Keratinocyte (primary cell): ENCODE measurements around the gene SYPL1. TPM values are rescaled to one million over a fixed set of nuclear protein-coding genes. Genes with fewer than 3 reads are reported as not detected.

ENCODE experiments used
- DNase-seq: peaks from one replicate; pipeline ENCODE4 v3.0.0-alpha.2; 2011; ENCODE audit warnings: low read depth, missing footprints, low spot score
- FAIRE-seq: peaks from 2 replicates; lab custom pipeline; 2011; peaks lifted over from hg19 to GRCh38; lab: Jason Lieb, UNC
- H2AFZ ChIP-seq: 2 replicates; pipeline ENCODE4 v1.6.0; 2012; ENCODE audit warnings: low read length, control low read depth, inconsistent platforms; ENCODE audit not compliant: control insufficient read depth
- H3K27ac ChIP-seq: 2 replicates; pipeline ENCODE4 v1.5.1; 2011; ENCODE audit warnings: low read length; ENCODE audit not compliant: control insufficient read depth, insufficient read depth
- H3K27me3 ChIP-seq: 3 replicates; pipeline ENCODE4 v1.6.0; 2011; ENCODE audit warnings: low read length; ENCODE audit not compliant: control insufficient read depth, insufficient read depth; ENCODE audit errors: extremely low read depth
- H3K36me3 ChIP-seq, 2 experiments: 2 replicates in 1 of 2; 3 replicates in 1 of 2; pipeline ENCODE4 v1.5.1; 2011; ENCODE audit warnings: low read length in 2 of 2, mild to moderate bottlenecking in 1 of 2; ENCODE audit not compliant: control insufficient read depth in 2 of 2, insufficient read depth in 2 of 2; ENCODE audit errors: extremely low read depth in 1 of 2
- H3K4me1 ChIP-seq: 3 replicates; pipeline ENCODE4 v1.5.1; 2011; ENCODE audit warnings: low read length; ENCODE audit not compliant: control insufficient read depth, insufficient read depth; ENCODE audit errors: extremely low read depth
- H3K4me2 ChIP-seq: 3 replicates; pipeline ENCODE4 v1.6.0; 2011; ENCODE audit warnings: low read depth, low read length; ENCODE audit not compliant: control insufficient read depth, insufficient read depth; ENCODE audit errors: extremely low read depth
- H3K4me3 ChIP-seq, 3 experiments: fragments of 200-600 bp in 1 of 3; sonication (generic) in 1 of 3; 2 replicates in 2 of 3; 3 replicates in 1 of 3; pipeline ENCODE4 v1.5.1; 2011 to 2016; ENCODE audit warnings: low read length in 3 of 3, mild to moderate bottlenecking in 3 of 3, control low read depth in 2 of 3, inconsistent platforms in 1 of 3, low read depth in 1 of 3, mixed read lengths in 1 of 3, mixed run types in 1 of 3, moderate library complexity in 1 of 3; ENCODE audit not compliant: control insufficient read depth in 2 of 3, insufficient read depth in 2 of 3; ENCODE audit errors: extremely low read depth in 1 of 3
- H3K79me2 ChIP-seq: 2 replicates; pipeline ENCODE4 v1.6.0; 2012; ENCODE audit warnings: low read length; ENCODE audit not compliant: control insufficient read depth, insufficient read depth
- H3K9ac ChIP-seq: 3 replicates; pipeline ENCODE4 v1.6.0; 2011; ENCODE audit warnings: low read length; ENCODE audit not compliant: control insufficient read depth, insufficient read depth; ENCODE audit errors: extremely low read depth
- H3K9me1 ChIP-seq: 3 replicates; pipeline ENCODE4 v1.6.0; 2011; ENCODE audit warnings: low read length; ENCODE audit not compliant: control insufficient read depth, insufficient read depth; ENCODE audit errors: extremely low read depth
- H3K9me3 ChIP-seq: 2 replicates; pipeline ENCODE4 v1.5.1; 2012; ENCODE audit warnings: low read depth, low read length; ENCODE audit not compliant: control insufficient read depth
- H4K20me1 ChIP-seq: 3 replicates; pipeline ENCODE4 v1.6.0; 2011; ENCODE audit warnings: low read length; ENCODE audit not compliant: control insufficient read depth, insufficient read depth; ENCODE audit errors: extremely low read depth
- EZH2 ChIP-seq: IDR thresholded peaks from one replicate; pipeline ENCODE4 v1.6.1; 2012; ENCODE audit warnings: inconsistent platforms, mild to moderate bottlenecking, low read length, moderate library complexity
- dilution Hi-C: fragments of 300-500 bp; cut with MboI; formaldehyde crosslinking; loops from one replicate; pipeline ENCODE4 v1.7.0; 2020; ENCODE audit warnings: low sequenced_read_pairs; ENCODE audit not compliant: extremely low pct_ligation_motif_present
- polyA plus RNA-seq, 5 experiments: library from polyadenylated mRNA; depleted of rRNA in 3 of 5; stranded (reverse) in 3 of 5; stranded (forward) in 1 of 5; unstranded in 1 of 5; fragments of >200 nt; gene quantifications; 1 replicate in 1 of 5; 2 replicates in 3 of 5; 3 replicates in 1 of 5; pipeline versions ENCODE4 v1.2.1 to v1.2.3, GENCODE V29; 2011 to 2012; ENCODE audit warnings: missing spikeins in 2 of 5, low read depth in 1 of 5, low replicate concordance in 1 of 5
- TF ChIP-seq, protein P1 (sequence below), 3 experiments: IDR thresholded peaks in 1 of 3; conservative IDR thresholded peaks in 1 of 3; optimal IDR thresholded peaks in 1 of 3; 2 replicates in 2 of 3; 3 replicates in 1 of 3; pipeline versions ENCODE3 to v1.5.1; 2011; ENCODE audit warnings: low read length in 3 of 3, mild to moderate bottlenecking in 3 of 3, moderate library complexity in 2 of 3, control low read depth in 1 of 3, inconsistent platforms in 1 of 3; ENCODE audit not compliant: insufficient read depth in 2 of 3; ENCODE audit errors: extremely low read depth in 1 of 3

The SYPL1 gene
- polyA plus RNA-seq, 1 donor (not counting 4 experiments of a cell fraction or from before 2014, with no cell fraction given) = 254 TPM

DNA sequence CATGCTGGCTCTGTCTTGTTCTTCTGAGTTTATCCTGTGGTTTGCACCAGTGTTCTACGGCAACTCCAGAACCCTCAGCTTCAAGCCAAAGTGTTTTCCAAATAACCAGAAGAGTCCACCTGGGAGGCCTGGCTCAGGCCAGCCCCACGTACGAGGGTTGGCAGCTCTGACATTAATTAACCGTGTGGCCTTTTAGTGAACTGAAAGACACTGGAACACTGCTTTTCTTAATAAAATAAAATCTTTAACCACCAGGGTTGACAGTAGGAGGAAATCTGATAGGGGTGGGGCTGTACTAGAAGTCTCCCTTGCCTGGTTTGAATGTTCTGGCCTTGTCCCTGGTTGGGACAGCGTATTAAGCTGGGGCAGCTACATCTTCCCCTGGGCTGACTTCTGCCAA lies 64.9 kb downstream of the SYPL1 start:
- H3K9me1 ChIP-seq = no peaks in the 10 kb centered on the region
- no peak overlapping the region for H2AFZ ChIP-seq
- H3K4me1 ChIP-seq = peaks cover 45% of the 10 kb centered on the region
- H4K20me1 ChIP-seq = no peaks in the 10 kb centered on the region
- no peak overlapping the region for H3K9ac ChIP-seq
- H3K79me2 ChIP-seq = no peaks in the 10 kb centered on the region
- no peak overlapping the region for H3K27ac ChIP-seq
- no peak for DNase-seq
- TF ChIP-seq, protein P1, sequence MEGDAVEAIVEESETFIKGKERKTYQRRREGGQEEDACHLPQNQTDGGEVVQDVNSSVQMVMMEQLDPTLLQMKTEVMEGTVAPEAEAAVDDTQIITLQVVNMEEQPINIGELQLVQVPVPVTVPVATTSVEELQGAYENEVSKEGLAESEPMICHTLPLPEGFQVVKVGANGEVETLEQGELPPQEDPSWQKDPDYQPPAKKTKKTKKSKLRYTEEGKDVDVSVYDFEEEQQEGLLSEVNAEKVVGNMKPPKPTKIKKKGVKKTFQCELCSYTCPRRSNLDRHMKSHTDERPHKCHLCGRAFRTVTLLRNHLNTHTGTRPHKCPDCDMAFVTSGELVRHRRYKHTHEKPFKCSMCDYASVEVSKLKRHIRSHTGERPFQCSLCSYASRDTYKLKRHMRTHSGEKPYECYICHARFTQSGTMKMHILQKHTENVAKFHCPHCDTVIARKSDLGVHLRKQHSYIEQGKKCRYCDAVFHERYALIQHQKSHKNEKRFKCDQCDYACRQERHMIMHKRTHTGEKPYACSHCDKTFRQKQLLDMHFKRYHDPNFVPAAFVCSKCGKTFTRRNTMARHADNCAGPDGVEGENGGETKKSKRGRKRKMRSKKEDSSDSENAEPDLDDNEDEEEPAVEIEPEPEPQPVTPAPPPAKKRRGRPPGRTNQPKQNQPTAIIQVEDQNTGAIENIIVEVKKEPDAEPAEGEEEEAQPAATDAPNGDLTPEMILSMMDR (optimal IDR thresholded peaks at IDR 0.05 in 1 of 3, IDR thresholded peaks at IDR 0.05 in 1 of 3, conservative IDR thresholded peaks at IDR 0.05 in 1 of 3; ENCODE audit: extremely low read depth in 1 of 3, insufficient read depth in 2 of 3, low read length in 3 of 3) = no peak
- no peak for TF ChIP-seq EZH2
- H3K27me3 ChIP-seq = no peaks in the 10 kb centered on the region
- no peak overlapping the region for H3K4me3 ChIP-seq
- H3K4me2 ChIP-seq = no peak overlapping the region
- dilution Hi-C loops = no loop called here
- H3K9me3 ChIP-seq = no peaks in the 10 kb centered on the region
- no peaks in the 10 kb centered on the region for H3K36me3 ChIP-seq
- no peak for FAIRE-seq

GRCh38 chr7:106045586-106045985 lies 66.5 kb downstream of the SYPL1 start:
- H3K4me2 ChIP-seq = no peak overlapping the region
- DNase-seq = no peak
- TF ChIP-seq, protein P1 (optimal IDR thresholded peaks at IDR 0.05 in 1 of 3, IDR thresholded peaks at IDR 0.05 in 1 of 3, conservative IDR thresholded peaks at IDR 0.05 in 1 of 3; ENCODE audit: extremely low read depth in 1 of 3, insufficient read depth in 2 of 3, low read length in 3 of 3) = no peak
- no peak for TF ChIP-seq EZH2
- no peak overlapping the region for H3K27ac ChIP-seq
- no peaks in the 10 kb centered on the region for H3K9me3 ChIP-seq
- no peaks in the 10 kb centered on the region for H3K27me3 ChIP-seq
- no peak overlapping the region for H2AFZ ChIP-seq
- no peak for FAIRE-seq
- H4K20me1 ChIP-seq = no peaks in the 10 kb centered on the region
- H3K79me2 ChIP-seq = no peaks in the 10 kb centered on the region
- dilution Hi-C loops = no loop called here
- no peaks in the 10 kb centered on the region for H3K36me3 ChIP-seq
- H3K9ac ChIP-seq = no peak overlapping the region
- H3K4me1 ChIP-seq = peaks cover 33% of the 10 kb centered on the region
- no peak overlapping the region for H3K4me3 ChIP-seq
- H3K9me1 ChIP-seq = no peaks in the 10 kb centered on the region
